ENCODE results near the gene HOXA2. TPM values are rescaled to one million over a fixed set of nuclear protein-coding genes. Genes with fewer than 3 reads are reported as not detected.

The HOXA2 gene
- total and polyA plus RNA-seq, 2 of the 13 experiments (the other 11 are each of a cell fraction or from before 2014, with no cell fraction given) = 0.22 to 0.29 TPM

DNA sequence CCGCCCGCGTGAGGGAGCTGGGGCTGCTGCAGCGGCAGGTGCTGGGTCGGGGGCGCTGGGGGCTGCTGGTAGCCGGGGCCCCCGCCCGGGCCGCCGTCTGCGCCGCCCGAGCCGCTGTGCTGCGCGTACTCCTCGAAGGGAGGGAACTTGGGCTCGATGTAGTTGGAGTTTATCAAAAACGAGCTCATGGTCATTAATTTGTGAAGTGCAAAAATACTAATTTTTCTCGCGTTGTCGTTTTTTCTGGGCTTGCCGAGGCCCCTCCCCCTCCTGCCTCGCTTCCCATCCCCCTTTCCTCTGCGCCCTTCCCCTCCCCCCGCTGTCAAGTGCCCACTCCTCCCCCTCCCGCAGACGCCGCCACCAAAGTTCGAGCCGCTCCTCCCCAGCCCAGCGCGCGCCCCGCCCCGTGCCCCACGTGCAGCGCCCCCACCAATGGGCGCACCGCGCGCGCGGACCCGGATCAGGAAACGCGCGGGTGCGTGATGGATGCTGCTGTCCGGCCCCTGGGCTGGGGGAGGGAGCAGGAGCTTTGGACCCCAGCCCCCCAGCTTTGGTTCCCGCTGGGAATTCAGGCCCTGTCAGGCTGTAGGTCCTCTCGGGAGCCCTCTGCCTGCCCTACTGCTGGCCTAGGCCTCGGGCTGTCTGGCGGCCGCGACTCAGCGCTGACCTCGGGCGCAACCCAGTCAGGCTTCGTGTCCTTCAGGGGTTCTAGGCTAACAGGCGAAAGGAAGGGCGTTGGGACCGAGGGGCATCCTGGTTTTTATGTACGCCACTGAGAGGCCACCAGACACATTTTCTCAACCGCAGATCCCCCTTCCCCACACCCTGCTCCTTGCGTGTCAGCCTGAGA is 28.3 kb upstream of the HOXA2 start, which contains the start of gene HOXA4 (continued):
- TF ChIP-seq, protein P1, sequence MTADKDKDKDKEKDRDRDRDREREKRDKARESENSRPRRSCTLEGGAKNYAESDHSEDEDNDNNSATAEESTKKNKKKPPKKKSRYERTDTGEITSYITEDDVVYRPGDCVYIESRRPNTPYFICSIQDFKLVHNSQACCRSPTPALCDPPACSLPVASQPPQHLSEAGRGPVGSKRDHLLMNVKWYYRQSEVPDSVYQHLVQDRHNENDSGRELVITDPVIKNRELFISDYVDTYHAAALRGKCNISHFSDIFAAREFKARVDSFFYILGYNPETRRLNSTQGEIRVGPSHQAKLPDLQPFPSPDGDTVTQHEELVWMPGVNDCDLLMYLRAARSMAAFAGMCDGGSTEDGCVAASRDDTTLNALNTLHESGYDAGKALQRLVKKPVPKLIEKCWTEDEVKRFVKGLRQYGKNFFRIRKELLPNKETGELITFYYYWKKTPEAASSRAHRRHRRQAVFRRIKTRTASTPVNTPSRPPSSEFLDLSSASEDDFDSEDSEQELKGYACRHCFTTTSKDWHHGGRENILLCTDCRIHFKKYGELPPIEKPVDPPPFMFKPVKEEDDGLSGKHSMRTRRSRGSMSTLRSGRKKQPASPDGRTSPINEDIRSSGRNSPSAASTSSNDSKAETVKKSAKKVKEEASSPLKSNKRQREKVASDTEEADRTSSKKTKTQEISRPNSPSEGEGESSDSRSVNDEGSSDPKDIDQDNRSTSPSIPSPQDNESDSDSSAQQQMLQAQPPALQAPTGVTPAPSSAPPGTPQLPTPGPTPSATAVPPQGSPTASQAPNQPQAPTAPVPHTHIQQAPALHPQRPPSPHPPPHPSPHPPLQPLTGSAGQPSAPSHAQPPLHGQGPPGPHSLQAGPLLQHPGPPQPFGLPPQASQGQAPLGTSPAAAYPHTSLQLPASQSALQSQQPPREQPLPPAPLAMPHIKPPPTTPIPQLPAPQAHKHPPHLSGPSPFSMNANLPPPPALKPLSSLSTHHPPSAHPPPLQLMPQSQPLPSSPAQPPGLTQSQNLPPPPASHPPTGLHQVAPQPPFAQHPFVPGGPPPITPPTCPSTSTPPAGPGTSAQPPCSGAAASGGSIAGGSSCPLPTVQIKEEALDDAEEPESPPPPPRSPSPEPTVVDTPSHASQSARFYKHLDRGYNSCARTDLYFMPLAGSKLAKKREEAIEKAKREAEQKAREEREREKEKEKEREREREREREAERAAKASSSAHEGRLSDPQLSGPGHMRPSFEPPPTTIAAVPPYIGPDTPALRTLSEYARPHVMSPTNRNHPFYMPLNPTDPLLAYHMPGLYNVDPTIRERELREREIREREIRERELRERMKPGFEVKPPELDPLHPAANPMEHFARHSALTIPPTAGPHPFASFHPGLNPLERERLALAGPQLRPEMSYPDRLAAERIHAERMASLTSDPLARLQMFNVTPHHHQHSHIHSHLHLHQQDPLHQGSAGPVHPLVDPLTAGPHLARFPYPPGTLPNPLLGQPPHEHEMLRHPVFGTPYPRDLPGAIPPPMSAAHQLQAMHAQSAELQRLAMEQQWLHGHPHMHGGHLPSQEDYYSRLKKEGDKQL (CRISPR knock-in tag; IDR thresholded peaks at IDR 0.05; ENCODE audit: low read depth) = no peak
- TF ChIP-seq NCOA2 (CRISPR knock-in tag; IDR thresholded peaks at IDR 0.05) (no peak), MXD4 (CRISPR knock-in tag; IDR thresholded peaks at IDR 0.05) (peak; percentile 47; the same call in 1 of the 2 replicates), ZNF362 (CRISPR knock-in tag; IDR thresholded peaks at IDR 0.05; ENCODE audit: borderline replicate concordance) (no peak), ZNF431 (CRISPR knock-in tag; IDR thresholded peaks at IDR 0.05; ENCODE audit: borderline replicate concordance, low read depth) (0 out of 2 replicates have a peak, but pooled peaks have one; percentile 35), TAF15 (IDR thresholded peaks at IDR 0.05; ENCODE audit: low read depth, low read length, poor library complexity, severe bottlenecking) (no peak), HES4 (CRISPR knock-in tag; IDR thresholded peaks at IDR 0.05; ENCODE audit: borderline replicate concordance) (no peak), BHLHE40 (IDR thresholded peaks at IDR 0.05; ENCODE audit: low read length) (peak; percentile 73), TARDBP (CRISPR knock-in tag; IDR thresholded peaks at IDR 0.05) (peak; percentile 71), ZNF235 (CRISPR knock-in tag; IDR thresholded peaks at IDR 0.05; ENCODE audit: borderline replicate concordance) (peak; percentile 32; the same call in 1 of the 2 replicates), ZNF468 (CRISPR knock-in tag; IDR thresholded peaks at IDR 0.05) (0 out of 2 replicates have a peak, but pooled peaks have one; percentile 41), RAD51 (IDR thresholded peaks at IDR 0.05; ENCODE audit: borderline replicate concordance) (peak; percentile 81), ZBTB1 (CRISPR knock-in tag; IDR thresholded peaks at IDR 0.05; ENCODE audit: borderline replicate concordance) (no peak), ZNF496 (CRISPR knock-in tag; IDR thresholded peaks at IDR 0.05; ENCODE audit: insufficient replicate concordance) (no peak), SOX5 (CRISPR knock-in tag; IDR thresholded peaks at IDR 0.05; ENCODE audit: borderline replicate concordance) (no peak), ZNF230 (CRISPR knock-in tag; IDR thresholded peaks at IDR 0.05) (0 out of 2 replicates have a peak, but pooled peaks have one; percentile 52), SMAD3 (CRISPR knock-in tag; IDR thresholded peaks at IDR 0.05) (no peak), ZNF878 (CRISPR knock-in tag; IDR thresholded peaks at IDR 0.05) (no peak), NFRKB (IDR thresholded peaks at IDR 0.05) (no peak), FOXC1 (CRISPR knock-in tag; IDR thresholded peaks at IDR 0.05; ENCODE audit: borderline replicate concordance) (no peak; the same call in 1 of the 2 replicates), SYNCRIP (IDR thresholded peaks at IDR 0.05; ENCODE audit: insufficient read depth, low read depth, low read length) (no peak), GPN1 (CRISPR knock-in tag; IDR thresholded peaks at IDR 0.05; ENCODE audit: borderline replicate concordance) (no peak), CHD4 (IDR thresholded peaks at IDR 0.05; ENCODE audit: borderline replicate concordance, low read length) (no peak), ZNF879 (CRISPR knock-in tag; IDR thresholded peaks at IDR 0.05) (no peak), KDM6A (CRISPR knock-in tag; IDR thresholded peaks at IDR 0.05; ENCODE audit: low read depth) (no peak)

Measured in HepG2 (cell line).